AG09319 (cell line): ENCODE measurements around the gene ZMYND15.
"Not testable (repeated sequence)": the region's sequence is repeated elsewhere in the genome, so short reads cannot be mapped to it uniquely, and the experiment has no call there.

Experiments used
- DNase-seq: peaks from one replicate; pipeline ENCODE4 v3.0.0-alpha.2; 2010; ENCODE audit warnings: low read depth; ENCODE audit errors: extremely low read depth
- TF ChIP-seq, protein P1 (sequence below): IDR thresholded peaks from 2 replicates; pipeline ENCODE4 v1.5.1; 2011; ENCODE audit warnings: low read depth, mild to moderate bottlenecking, inconsistent platforms, low read length, moderate library complexity

The ZMYND15 gene

GRCh38 chr17:4739122-4740024, at the start of gene ZMYND15, which contains the start of gene CXCL16:
Gene ZMYND15, plus strand, starts transcription at chr17:4739833. Its CDS starts 716 bp downstream, at chr17:4740549.
Gene CXCL16, minus strand, starts transcription at chr17:4739928. Its CDS starts 589 bp downstream, at chr17:4739339.
- TF ChIP-seq, protein P1, sequence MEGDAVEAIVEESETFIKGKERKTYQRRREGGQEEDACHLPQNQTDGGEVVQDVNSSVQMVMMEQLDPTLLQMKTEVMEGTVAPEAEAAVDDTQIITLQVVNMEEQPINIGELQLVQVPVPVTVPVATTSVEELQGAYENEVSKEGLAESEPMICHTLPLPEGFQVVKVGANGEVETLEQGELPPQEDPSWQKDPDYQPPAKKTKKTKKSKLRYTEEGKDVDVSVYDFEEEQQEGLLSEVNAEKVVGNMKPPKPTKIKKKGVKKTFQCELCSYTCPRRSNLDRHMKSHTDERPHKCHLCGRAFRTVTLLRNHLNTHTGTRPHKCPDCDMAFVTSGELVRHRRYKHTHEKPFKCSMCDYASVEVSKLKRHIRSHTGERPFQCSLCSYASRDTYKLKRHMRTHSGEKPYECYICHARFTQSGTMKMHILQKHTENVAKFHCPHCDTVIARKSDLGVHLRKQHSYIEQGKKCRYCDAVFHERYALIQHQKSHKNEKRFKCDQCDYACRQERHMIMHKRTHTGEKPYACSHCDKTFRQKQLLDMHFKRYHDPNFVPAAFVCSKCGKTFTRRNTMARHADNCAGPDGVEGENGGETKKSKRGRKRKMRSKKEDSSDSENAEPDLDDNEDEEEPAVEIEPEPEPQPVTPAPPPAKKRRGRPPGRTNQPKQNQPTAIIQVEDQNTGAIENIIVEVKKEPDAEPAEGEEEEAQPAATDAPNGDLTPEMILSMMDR = no peak
- DNase-seq = no peak

DNA sequence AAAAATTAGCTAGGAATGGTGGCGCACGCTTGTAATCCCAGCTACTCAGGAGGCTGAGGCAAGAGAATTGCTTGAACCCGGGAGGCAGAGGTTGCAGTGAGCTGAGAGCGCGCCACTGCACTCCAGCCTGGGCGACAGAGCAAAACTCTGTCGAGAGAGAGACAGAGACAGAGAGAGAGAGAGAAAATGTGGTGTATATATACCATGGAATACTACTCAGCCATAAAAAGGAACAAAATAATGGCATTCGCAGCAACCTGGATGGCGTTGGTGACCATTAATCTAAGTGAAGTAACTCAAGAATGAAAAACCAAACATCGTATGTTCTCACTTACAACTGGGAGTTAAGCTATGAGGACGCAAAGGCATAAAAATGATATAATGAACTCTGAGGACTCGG, 49.8 kb upstream of the ZMYND15 start:
- DNase-seq = not testable (repeated sequence)

- DNase-seq = no peak
- TF ChIP-seq, protein P1 = no peak
Measured at GRCh38 chr17:4690745-4691144, 48.9 kb upstream of the ZMYND15 start.

- TF ChIP-seq, protein P1 = no peak
- no peak for DNase-seq
Measured at GRCh38 chr17:4691686-4692085, 47.9 kb upstream of the ZMYND15 start.

GRCh38 chr17:4693416-4693815, 46.2 kb upstream of the ZMYND15 start:
- TF ChIP-seq, protein P1 = no peak
- no peak for DNase-seq

DNA sequence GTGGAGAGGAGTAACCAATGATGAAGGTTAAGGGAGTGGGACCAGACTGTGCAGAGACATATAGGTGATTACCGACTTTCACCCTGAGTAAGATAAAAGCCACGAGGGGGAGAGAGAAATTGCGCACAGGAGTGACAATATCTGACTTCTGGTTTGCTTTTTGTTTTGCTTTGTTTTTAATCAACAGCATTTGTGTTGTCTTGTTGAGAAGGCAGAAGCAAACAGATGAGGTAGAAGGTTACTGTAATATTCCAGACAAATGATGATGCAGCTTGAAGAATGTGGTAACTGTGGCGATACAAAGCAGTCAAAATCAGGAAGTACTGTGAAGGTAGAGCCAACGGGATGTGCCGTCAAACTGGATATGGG, 43.2 kb upstream of the ZMYND15 start:
- TF ChIP-seq, protein P1 = no peak
- DNase-seq = no peak

GRCh38 chr17:4699401-4700056, 40.1 kb upstream of the ZMYND15 start:
- DNase-seq = not testable (repeated sequence)

DNA sequence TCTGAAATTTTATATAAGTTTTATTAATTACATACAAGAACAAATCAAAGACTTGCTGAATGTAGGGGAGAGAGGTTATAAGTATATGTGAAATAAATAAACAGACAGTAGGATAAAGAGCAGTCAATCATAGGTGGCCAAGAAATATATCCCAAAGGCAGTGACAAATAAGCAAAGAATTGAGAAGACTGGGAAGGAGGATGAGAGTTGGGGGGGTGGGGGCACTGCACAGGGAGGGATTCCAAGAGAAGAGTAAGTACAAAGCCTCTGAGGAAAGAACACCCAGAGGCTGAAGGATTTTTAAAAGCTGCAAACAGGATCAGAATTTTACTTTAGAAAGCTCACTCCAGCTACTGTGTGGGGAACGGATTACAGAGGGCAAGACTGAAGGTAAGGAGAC, 38.5 kb upstream of the ZMYND15 start:
- no peak for DNase-seq
- TF ChIP-seq, protein P1 = no peak
